Neutrophil (primary cell): ENCODE measurements around the gene RNF224.

Experiments
- H3K27ac ChIP-seq: fragments of 200-600 bp; sonication (generic); 2 replicates; pipeline ENCODE4 v1.5.1; 2016; ENCODE audit warnings: mild to moderate bottlenecking, moderate library complexity
- H3K27me3 ChIP-seq: fragments of 200-600 bp; sonication (generic); 2 replicates; pipeline ENCODE4 v1.6.0; 2016; ENCODE audit warnings: mild to moderate bottlenecking
- H3K36me3 ChIP-seq: fragments of 200-600 bp; sonication (generic); 2 replicates; pipeline ENCODE4 v1.5.1; 2017
- H3K4me1 ChIP-seq, 2 experiments: fragments of 200-600 bp in 1 of 2; sonication (generic) in 1 of 2; 1 replicate in 1 of 2; 2 replicates in 1 of 2; pipeline versions ENCODE4 v1.5.1 to v1.6.1; 2013 to 2016; ENCODE audit warnings: low read depth in 1 of 2, low read length in 1 of 2, mild to moderate bottlenecking in 1 of 2, moderate library complexity in 1 of 2; ENCODE audit not compliant: control insufficient read depth in 1 of 2, insufficient read depth in 1 of 2
- H3K4me3 ChIP-seq, 2 experiments: fragments of 200-600 bp in 1 of 2; sonication (generic) in 1 of 2; 1 replicate in 1 of 2; 2 replicates in 1 of 2; pipeline ENCODE4 v1.5.1; 2013 to 2016; ENCODE audit warnings: low read depth in 1 of 2, low read length in 1 of 2, mild to moderate bottlenecking in 1 of 2, moderate library complexity in 1 of 2
- H3K9me3 ChIP-seq: fragments of 200-600 bp; sonication (generic); 2 replicates; pipeline ENCODE4 v1.5.1; 2016
- TF ChIP-seq, protein P1 (sequence below): fragments of 200-600 bp; sonication (generic); IDR thresholded peaks from 2 replicates; pipeline ENCODE4 v1.5.1; 2016; ENCODE audit warnings: antibody characterized with exemption

Gene RNF224

DNA sequence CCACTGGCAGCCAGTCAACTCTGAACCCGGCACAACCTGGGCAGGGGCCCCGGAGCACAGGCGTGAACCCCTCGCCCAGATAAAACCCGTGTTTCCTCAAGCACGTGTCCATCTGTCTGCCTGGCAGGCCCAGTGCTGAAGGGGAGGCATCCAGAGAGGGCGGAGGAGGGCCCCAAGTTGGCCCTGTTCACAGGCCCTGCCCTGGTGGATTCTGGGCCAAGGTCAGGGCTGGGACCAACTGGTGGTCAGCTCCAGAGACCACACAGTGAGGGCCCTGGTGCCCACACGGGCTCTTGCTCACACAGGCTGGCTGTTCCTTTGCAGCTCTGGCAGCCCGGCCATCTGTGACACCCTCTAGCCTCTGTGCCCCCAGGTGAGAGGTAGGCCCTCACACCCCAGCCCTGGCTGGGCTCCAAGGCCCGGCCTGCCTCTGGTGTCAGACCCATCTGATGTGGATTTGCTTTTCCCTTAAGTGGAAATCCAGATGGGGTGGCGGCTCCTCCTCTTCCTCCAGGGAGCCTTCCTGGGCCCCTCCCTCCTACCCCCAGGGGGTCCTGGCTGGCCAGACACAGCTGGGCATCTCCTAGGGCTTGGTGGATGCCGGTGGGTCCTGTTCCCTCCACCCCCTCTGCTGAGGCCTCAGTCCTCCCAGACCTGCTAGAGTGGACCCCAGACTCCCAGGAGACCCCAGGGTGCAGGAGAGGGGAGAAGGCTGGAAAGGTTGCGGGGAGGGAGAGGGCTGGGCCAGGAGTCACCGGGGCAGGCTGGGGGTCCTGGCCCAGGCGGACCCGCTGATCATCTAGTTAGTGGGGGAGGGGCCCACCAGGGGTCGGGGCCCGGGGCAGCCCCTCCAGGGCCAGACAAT is 23.3 kb downstream of the RNF224 start:
- H3K36me3 ChIP-seq, result no peaks in the 10 kb centered on the region
- no peak overlapping the region for H3K4me3 ChIP-seq
- H3K27me3 ChIP-seq, result no peaks in the 10 kb centered on the region
- peaks cover 9 to 13% of the 10 kb centered on the region in 2 experiments for H3K4me1 ChIP-seq
- TF ChIP-seq, protein P1, sequence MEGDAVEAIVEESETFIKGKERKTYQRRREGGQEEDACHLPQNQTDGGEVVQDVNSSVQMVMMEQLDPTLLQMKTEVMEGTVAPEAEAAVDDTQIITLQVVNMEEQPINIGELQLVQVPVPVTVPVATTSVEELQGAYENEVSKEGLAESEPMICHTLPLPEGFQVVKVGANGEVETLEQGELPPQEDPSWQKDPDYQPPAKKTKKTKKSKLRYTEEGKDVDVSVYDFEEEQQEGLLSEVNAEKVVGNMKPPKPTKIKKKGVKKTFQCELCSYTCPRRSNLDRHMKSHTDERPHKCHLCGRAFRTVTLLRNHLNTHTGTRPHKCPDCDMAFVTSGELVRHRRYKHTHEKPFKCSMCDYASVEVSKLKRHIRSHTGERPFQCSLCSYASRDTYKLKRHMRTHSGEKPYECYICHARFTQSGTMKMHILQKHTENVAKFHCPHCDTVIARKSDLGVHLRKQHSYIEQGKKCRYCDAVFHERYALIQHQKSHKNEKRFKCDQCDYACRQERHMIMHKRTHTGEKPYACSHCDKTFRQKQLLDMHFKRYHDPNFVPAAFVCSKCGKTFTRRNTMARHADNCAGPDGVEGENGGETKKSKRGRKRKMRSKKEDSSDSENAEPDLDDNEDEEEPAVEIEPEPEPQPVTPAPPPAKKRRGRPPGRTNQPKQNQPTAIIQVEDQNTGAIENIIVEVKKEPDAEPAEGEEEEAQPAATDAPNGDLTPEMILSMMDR, result no peak
- H3K27ac ChIP-seq, result no peak overlapping the region
- H3K9me3 ChIP-seq, result no peaks in the 10 kb centered on the region

DNA sequence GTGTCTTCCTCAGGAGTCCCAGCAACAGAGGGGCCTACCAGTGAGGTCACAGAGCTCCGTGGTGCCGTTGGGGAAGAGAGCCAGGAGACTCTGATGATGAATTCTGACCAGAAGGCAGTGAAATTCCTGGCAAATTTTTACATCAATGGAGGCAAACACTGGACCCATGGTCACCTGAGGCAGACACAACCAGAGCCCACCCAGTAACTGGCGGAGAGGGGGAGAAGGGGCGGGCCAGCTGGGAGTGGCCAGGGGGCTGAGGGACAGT is 23.8 kb downstream of the RNF224 start, which contains the start of gene STPG3:
Gene STPG3, plus strand, starts transcription at position 93 of the 268 bp plus-strand sequence. Its CDS starts 1 bp downstream, at position 94.
- TF ChIP-seq, protein P1, result no peak
- H3K4me1 ChIP-seq, result peaks cover 14 to 19% of the 10 kb centered on the region in 2 experiments

DNA sequence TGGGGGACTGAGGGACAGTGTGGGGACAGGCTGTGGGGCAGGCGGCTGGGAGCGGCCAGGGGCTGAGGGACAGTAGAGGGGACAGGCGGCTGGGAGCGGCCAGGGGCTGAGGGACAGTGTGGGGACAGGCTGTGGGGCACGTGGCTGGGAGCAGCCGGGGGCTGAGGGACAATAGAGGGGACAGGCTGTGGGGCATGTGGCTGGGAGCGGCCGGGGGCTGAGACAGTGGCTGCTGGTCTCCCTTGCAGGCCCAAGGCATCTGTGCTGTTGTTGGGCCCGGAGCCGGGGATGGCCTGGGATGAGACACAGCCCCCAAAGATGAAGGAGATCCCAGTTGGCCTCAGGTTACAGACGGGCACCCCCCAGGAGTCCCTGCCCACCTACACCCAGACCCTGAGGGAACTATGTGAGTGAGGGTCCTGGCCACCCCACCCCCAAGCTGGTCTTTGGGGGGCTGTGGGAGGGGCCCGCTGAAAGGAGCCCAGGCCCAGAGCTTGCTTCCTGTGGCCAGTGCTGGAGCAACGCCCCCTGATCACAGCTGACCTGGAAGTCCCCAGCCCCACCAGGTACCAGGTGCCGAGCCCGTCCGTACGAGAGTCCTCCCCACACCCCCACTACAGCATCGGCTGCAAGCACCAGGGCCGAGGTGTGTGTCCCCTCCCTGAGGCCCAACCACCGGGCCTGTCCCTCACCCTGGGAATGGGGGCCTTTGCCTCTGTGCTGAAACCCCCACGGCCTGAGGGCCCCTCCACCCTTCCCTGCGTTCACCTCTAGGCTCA is 24.4 kb downstream of the RNF224 start:
- H3K27me3 ChIP-seq, result no peaks in the 10 kb centered on the region
- H3K4me1 ChIP-seq, result peaks cover 20 to 24% of the 10 kb centered on the region in 2 experiments
- peaks cover 5% of the 10 kb centered on the region for H3K36me3 ChIP-seq
- TF ChIP-seq, protein P1, result no peak
- H3K9me3 ChIP-seq, result no peaks in the 10 kb centered on the region
- no peak overlapping the region for H3K4me3 ChIP-seq
- H3K27ac ChIP-seq, result no peak overlapping the region

More for the DNA sequence above, 23.8 kb downstream of the RNF224 start, which contains the start of gene STPG3:
- no peaks in the 10 kb centered on the region for H3K9me3 ChIP-seq
- no peak within 1 kb of the TSS for H3K4me3 ChIP-seq
- no peaks in the 10 kb centered on the region for H3K36me3 ChIP-seq
- no peak within 1 kb of the TSS for H3K27ac ChIP-seq
- H3K27me3 ChIP-seq, result no peaks in the 10 kb centered on the region

DNA sequence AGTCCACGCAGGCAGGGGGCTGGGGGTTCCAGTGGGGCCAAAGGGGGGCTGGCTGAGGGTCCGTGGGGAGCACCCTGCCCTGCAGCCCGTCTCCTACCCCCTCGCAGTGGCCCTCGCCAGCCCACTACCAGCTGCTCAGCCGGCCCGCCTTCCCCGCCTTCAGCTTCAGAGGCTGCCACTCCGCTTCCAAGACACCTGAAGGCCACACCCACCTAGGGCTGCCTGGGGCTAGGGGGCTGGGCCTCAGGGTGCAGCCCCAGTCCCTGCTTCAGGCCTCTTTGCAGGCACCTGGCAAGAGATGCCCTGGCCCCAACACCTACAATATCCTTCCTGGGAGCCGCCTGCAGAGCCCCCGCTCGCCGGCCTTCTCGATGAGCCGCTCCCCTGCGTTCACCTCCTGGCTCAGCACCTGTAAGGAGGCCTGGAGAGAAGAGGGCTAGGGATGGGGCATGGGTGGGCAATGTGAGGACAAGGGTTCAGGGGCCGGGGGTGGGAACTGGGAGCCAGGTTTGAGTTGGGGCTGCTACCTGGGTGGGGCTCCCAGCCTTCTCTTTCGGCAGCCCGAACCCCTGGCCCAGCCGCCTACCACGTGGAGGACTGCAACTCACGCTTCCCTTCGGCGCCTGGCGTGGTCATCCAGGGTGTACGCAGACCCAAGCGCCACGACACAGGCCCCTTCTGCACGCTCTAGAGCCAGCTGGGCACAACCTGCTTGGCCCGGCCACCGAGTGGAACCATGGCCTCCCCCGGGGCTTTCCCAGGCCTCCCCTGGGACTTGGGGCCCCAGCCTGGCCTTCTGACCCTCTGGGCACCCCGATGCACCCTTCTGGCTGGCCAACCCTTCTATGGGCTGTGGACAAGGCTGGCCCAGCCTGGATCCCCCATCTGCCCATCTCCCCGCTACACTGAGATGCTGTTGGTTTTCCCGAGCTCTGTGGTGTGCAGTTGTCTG is 25.5 kb downstream of the RNF224 start:
- peaks cover 24 to 27% of the 10 kb centered on the region in 2 experiments for H3K4me1 ChIP-seq
- TF ChIP-seq, protein P1, result no peak
- no peak overlapping the region for H3K4me3 ChIP-seq
- no peak overlapping the region for H3K27ac ChIP-seq
- H3K27me3 ChIP-seq, result no peaks in the 10 kb centered on the region
- peaks cover 10% of the 10 kb centered on the region for H3K36me3 ChIP-seq
- H3K9me3 ChIP-seq, result no peaks in the 10 kb centered on the region
